GM12892 (cell line): Measurements from ENCODE around the gene PHLDB3.

Experiments
- POLR2A ChIP-seq: IDR thresholded peaks from 2 replicates; pipeline ENCODE4 v1.6.1; 2011; ENCODE audit warnings: low read depth, low read length, control low read depth
- TAF1 ChIP-seq: IDR thresholded peaks from 2 replicates; pipeline ENCODE4 v1.6.1; 2011; ENCODE audit warnings: low read depth, mild to moderate bottlenecking, control low read depth, low read length, borderline replicate concordance

DNA sequence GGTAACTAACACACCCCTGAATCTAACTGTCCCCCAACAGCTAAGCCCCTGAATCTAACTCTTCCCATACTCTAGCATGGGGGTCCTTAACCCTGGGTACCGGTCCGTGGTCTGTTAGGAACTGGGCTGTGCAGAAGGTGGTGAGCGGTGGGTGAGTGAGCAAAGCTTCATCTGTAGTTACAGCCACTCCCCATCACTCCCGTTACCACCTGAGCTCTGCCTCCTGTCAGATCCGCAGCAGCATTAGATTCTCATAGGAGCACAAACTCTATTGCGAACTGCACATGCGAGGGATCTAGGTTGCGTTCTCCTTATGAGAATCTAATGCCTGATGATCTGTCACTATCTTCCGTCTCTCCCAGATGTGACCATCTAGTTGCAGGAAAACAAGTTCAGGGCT is 6.2 kb upstream of the PHLDB3 start:
- TF ChIP-seq POLR2A (no peak), TAF1 (no peak)
